Cardiac muscle cell (in vitro differentiated cells and primary cell): ENCODE measurements around the gene ERI3. TPM values are rescaled to one million over a fixed set of nuclear protein-coding genes. Genes with fewer than 3 reads are reported as not detected.

ENCODE experiments used
- DNase-seq, 2 donors: peaks; one replicate each; pipeline versions ENCODE4 v3.0.0 to v3.0.0-alpha.2; 2010 to 2017; ENCODE audit warnings: low read depth in 1 of 2, low spot score in 1 of 2
- H3K27ac ChIP-seq: fragments of 200-600 bp; sonication (generic); 2 replicates; pipeline ENCODE4 v1.5.1; 2016
- H3K27me3 ChIP-seq: fragments of 200-600 bp; sonication (generic); 2 replicates; pipeline ENCODE4 v1.6.0; 2016; ENCODE audit warnings: control low read depth
- H3K36me3 ChIP-seq: fragments of 200-600 bp; sonication (generic); 2 replicates; pipeline ENCODE4 v1.5.1; 2016; ENCODE audit warnings: control low read depth
- H3K4me1 ChIP-seq: fragments of 200-600 bp; sonication (generic); 2 replicates; pipeline ENCODE4 v1.8.1; 2017; ENCODE audit warnings: low read depth, mild to moderate bottlenecking, mixed run types
- H3K4me3 ChIP-seq: fragments of 200-600 bp; sonication (generic); 2 replicates; pipeline ENCODE4 v1.5.1; 2016; ENCODE audit warnings: mild to moderate bottlenecking
- H3K9me3 ChIP-seq: fragments of 200-600 bp; sonication (generic); 2 replicates; pipeline ENCODE4 v1.5.1; 2017; ENCODE audit warnings: low read depth, mild to moderate bottlenecking, control low read depth
- CTCF ChIP-seq: IDR thresholded peaks from 2 replicates; pipeline ENCODE4 v1.5.1; 2012; ENCODE audit warnings: low read depth, mild to moderate bottlenecking, low read length
- polyA plus RNA-seq: library from polyadenylated mRNA; unstranded; fragments of >200 nt; fragmentation: Nextera tagmentation; extraction: Ambion mirVana; gene quantifications from 2 replicates; pipeline ENCODE4 v1.2.1, GENCODE V29; 2016
- total RNA-seq: library from RNA; depleted of rRNA; stranded (reverse); fragments of >200 nt; gene quantifications from 2 replicates; pipeline ENCODE4 v1.2.3, GENCODE V29; 2016

ERI3 gene
- total and polyA plus RNA-seq, 2 experiments from 2014 or later = 92.1 to 151 TPM

DNA sequence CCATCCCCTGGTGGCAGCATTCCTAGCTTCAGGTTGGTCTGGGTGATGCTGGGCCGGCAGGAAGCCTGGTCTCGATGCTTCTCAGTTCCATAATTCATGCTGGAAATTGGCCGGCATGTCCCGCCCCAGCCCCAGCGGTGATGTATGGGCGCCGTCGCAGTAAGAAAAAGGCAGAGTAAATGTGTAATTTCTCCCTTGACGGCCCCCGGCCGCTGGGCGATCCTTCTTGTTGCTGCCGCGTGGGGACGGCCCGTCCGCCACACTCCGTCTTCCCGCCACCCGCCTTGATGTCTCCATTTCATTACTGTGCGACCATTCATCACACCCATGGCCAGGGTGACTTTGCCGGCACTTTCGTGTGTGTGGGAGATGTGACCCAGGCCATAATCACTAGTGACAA is 133.3 kb downstream of the ERI3 start:
- no peaks in the 10 kb centered on the region for H3K9me3 ChIP-seq
- no peaks in the 10 kb centered on the region for H3K27me3 ChIP-seq
- H3K4me1 ChIP-seq = peaks cover 15% of the 10 kb centered on the region
- H3K4me3 ChIP-seq = no peak overlapping the region
- H3K36me3 ChIP-seq = peaks cover 25% of the 10 kb centered on the region
- TF ChIP-seq CTCF = no peak
- no peak for DNase-seq
- H3K27ac ChIP-seq = no peak overlapping the region

- no peak overlapping the region for H3K27ac ChIP-seq
- no peak overlapping the region for H3K4me3 ChIP-seq
Observed at GRCh38 chr1:44220755-44221154, 134.3 kb downstream of the ERI3 start.

GRCh38 chr1:44220001-44220751 is 134.9 kb downstream of the ERI3 start:
- no peak for DNase-seq
- Histone ChIP-seq H3K4me3 (no peak overlapping the region), H3K9me3 (no peaks in the 10 kb centered on the region), H3K36me3 (peaks cover 28% of the 10 kb centered on the region), H3K4me1 (peaks cover 15% of the 10 kb centered on the region), H3K27ac (no peak overlapping the region), H3K27me3 (no peaks in the 10 kb centered on the region)
- TF ChIP-seq CTCF = no peak

More at GRCh38 chr1:44220755-44221154, 134.3 kb downstream of the ERI3 start:
- DNase-seq = no peak
- no peaks in the 10 kb centered on the region for H3K27me3 ChIP-seq
- TF ChIP-seq CTCF = no peak
- H3K9me3 ChIP-seq = no peaks in the 10 kb centered on the region
- H3K4me1 ChIP-seq = peaks cover 15% of the 10 kb centered on the region
- peaks cover 25% of the 10 kb centered on the region for H3K36me3 ChIP-seq

DNA sequence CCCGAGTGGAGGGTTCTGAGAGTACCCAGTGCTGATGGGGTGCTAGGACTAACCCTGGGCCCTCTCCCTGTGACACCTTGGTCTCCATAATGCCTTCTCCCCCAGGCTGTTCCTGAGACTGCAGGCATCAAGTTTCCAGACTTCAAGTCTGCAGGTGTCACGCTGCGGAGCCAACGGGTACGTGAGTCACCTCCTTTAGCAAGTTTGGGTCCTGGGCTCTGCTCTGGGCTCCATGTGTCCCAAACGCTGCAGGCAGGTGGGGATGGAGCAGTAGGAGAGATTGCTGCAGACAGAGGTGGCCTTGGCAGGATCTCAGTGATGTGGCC is 135.8 kb downstream of the ERI3 start:
- H3K9me3 ChIP-seq = no peaks in the 10 kb centered on the region
- no peak overlapping the region for H3K4me3 ChIP-seq
- no peaks in the 10 kb centered on the region for H3K27me3 ChIP-seq
- H3K27ac ChIP-seq = no peak overlapping the region
- no peak for TF ChIP-seq CTCF
- no peak for DNase-seq
- peaks cover 7% of the 10 kb centered on the region for H3K4me1 ChIP-seq
- H3K36me3 ChIP-seq = peaks cover 28% of the 10 kb centered on the region

DNA sequence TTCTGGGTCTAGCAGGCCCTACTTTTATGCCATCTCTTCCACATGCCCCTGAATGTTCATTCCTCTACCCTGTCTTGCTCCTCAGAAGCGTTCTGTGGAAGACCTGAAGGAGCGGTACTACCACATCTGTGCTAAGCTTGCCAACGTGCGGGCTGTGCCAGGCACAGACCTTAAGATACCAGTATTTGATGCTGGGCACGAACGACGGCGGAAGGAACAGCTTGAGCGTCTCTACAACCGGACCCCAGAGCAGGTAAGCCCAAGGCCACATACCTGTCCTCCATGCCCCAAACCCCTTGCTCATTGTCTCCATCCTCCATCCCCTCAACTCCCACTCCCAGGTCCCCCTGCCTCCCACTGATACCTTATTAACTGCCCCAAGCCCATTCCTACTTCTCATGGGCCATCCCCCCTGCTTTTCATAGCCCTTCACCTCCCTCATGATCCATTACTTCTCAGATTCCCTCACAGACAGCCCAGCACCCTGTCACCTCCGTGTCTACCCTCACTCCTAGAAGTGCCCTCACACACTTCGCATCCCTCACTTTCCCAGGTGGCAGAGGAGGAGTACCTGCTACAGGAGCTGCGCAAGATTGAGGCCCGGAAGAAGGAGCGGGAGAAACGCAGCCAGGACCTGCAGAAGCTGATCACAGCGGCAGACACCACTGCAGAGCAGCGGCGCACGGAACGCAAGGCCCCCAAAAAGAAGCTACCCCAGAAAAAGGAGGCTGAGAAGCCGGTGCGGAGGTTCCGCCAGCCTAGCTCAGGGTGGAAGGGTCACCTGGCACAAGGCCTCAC is 136.4 kb downstream of the ERI3 start:
- no peaks in the 10 kb centered on the region for H3K9me3 ChIP-seq
- H3K36me3 ChIP-seq = peaks cover 28% of the 10 kb centered on the region
- no peak overlapping the region for H3K27ac ChIP-seq
- H3K4me3 ChIP-seq = no peak overlapping the region
- H3K27me3 ChIP-seq = no peaks in the 10 kb centered on the region
- no peak for TF ChIP-seq CTCF
- no peak for DNase-seq
- peaks cover 5% of the 10 kb centered on the region for H3K4me1 ChIP-seq
